Measurements from ENCODE around the gene PROB1.

The PROB1 gene

DNA sequence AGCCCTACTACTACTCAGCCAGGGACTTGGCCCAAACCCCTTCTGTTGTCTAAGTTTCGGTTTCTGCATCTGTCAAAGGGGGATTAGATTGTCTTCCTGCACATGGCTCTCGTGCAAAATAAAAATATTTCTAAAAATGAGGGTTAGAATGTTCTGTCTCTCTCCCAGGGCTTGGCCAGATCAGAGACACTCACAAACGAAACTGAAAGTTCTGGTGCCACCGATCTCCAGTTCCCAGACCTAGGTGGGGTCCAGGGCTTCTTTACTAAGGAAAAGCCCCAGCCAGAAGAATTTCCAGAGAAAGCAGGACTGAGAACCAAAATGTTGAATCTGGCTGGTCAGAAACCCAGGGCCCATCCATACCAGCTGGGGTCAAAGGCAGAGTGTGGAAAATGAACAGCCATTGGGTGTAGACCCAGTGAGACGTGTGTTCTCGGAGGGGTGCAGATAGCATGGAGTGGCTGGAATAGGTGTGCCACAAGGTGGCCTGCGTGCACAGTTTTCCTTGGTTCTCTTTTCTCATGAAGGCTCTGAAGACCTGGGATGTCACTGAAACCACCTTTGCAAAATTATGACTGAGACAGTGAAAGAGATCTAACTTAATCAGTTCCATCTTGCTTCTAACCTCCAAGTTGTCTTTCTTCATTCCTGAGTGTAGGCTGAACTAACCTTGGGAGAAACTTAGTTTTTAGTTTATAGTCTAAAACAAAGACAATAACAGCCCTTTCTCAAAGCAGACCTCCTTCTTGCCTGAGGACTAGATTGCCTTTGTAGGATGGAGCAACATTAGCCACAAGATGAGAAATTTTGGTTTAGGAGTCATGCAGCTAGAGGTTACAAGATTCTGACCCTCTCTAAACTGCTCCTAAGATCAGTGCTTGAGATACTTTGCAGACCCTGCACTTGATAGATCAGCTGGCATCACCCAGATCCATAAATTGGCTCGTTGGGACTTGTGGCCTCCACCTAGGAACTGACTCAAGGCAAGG, 9.5 kb downstream of the PROB1 start:
- H3K36me3 ChIP-seq (ENCODE audit: insufficient read depth, low read length) = no peaks in the 10 kb centered on the region
- H3K4me3 ChIP-seq (ENCODE audit: low read depth, low read length) = peak overlapping the region; percentile 59
- no peaks in the 10 kb centered on the region for H3K27me3 ChIP-seq (ENCODE audit: insufficient read depth, low read length)
- 0 out of 2 replicates have a peak overlapping the region, but pooled peaks have one; percentile 4 for H3K27ac ChIP-seq (ENCODE audit: low read depth, low read length)
- peaks cover 16% of the 10 kb centered on the region for H3K4me1 ChIP-seq (ENCODE audit: control insufficient read depth, insufficient read depth, low read length, unreplicated experiment)
- no peaks in the 10 kb centered on the region for H3K79me2 ChIP-seq (ENCODE audit: control insufficient read depth, insufficient read depth, low read length, unreplicated experiment)
- peak overlapping the region; percentile 79 for H2AFZ ChIP-seq (ENCODE audit: low read length, unreplicated experiment)

DNA sequence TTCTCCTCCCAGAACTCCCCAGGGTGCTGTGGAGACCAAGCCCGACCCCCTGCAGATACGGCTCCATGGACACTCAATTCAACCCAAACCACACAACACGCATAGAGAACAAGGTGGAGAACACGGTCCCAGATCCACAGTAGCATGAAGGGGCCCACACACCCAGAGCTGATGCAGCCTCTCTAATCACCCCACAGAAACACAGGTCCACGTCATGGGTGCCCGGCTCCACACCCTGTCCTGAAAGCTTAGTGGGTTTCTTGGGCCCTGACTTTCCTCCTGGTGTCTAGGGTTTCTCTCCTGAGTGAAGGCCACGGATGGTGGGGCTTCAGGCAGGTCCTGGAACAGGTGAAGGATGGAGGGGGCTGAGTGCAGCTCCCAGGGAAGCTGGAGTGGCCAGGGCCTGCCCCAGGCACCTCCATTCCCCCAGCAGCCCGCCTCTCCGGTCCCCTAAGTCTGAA, 10.3 kb downstream of the PROB1 start:
- no peaks in the 10 kb centered on the region for H3K79me2 ChIP-seq (ENCODE audit: control insufficient read depth, insufficient read depth, low read length, unreplicated experiment)
- peaks cover 16% of the 10 kb centered on the region for H3K4me1 ChIP-seq (ENCODE audit: control insufficient read depth, insufficient read depth, low read length, unreplicated experiment)
- H3K4me3 ChIP-seq (ENCODE audit: low read depth, low read length) = peak overlapping the region; percentile 59
- H3K27ac ChIP-seq (ENCODE audit: low read depth, low read length) = 0 out of 2 replicates have a peak overlapping the region, but pooled peaks have one; percentile 4
- H3K36me3 ChIP-seq (ENCODE audit: insufficient read depth, low read length) = no peaks in the 10 kb centered on the region
- H2AFZ ChIP-seq (ENCODE audit: low read length, unreplicated experiment) = peak overlapping the region; percentile 79
- no peaks in the 10 kb centered on the region for H3K27me3 ChIP-seq (ENCODE audit: insufficient read depth, low read length)

DNA sequence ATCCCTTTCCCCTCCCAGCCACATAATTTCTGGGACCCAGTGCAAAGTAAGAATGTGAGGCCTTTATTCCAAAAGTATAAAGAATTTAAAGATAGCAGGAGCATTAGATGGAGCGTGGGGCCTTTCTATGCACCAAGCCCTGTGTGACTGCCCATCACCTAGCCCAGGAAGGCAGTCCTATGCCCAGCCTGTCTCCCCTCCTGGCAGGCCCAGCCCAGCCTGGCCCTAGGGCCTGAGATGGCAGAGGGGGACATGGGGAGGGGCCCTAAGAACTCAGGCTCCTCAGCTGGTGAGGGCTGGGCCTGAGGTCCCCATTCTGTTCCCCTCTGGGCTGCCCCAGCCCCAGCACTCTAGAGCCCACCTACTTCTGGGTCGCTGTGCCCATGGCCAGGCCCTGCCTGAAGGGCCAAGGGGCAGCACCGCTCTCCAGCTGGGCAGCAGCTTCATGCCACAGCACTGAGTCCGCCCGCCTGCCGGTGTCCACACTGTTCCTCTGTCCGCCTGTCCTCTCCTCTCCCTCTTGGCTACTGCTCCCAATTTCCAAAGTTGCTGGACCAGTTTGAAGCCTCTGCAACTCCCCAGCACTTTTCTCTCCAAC, 10.8 kb downstream of the PROB1 start:
- H3K36me3 ChIP-seq (ENCODE audit: insufficient read depth, low read length) = no peaks in the 10 kb centered on the region
- no peaks in the 10 kb centered on the region for H3K27me3 ChIP-seq (ENCODE audit: insufficient read depth, low read length)
- peaks cover 16% of the 10 kb centered on the region for H3K4me1 ChIP-seq (ENCODE audit: control insufficient read depth, insufficient read depth, low read length, unreplicated experiment)
- no peak overlapping the region for H3K27ac ChIP-seq (ENCODE audit: low read depth, low read length)
- H3K4me3 ChIP-seq (ENCODE audit: low read depth, low read length) = 0 out of 2 replicates have a peak overlapping the region, but pooled peaks have one; percentile 59
- no peaks in the 10 kb centered on the region for H3K79me2 ChIP-seq (ENCODE audit: control insufficient read depth, insufficient read depth, low read length, unreplicated experiment)
- H2AFZ ChIP-seq (ENCODE audit: low read length, unreplicated experiment) = peak overlapping the region; percentile 79

DNA sequence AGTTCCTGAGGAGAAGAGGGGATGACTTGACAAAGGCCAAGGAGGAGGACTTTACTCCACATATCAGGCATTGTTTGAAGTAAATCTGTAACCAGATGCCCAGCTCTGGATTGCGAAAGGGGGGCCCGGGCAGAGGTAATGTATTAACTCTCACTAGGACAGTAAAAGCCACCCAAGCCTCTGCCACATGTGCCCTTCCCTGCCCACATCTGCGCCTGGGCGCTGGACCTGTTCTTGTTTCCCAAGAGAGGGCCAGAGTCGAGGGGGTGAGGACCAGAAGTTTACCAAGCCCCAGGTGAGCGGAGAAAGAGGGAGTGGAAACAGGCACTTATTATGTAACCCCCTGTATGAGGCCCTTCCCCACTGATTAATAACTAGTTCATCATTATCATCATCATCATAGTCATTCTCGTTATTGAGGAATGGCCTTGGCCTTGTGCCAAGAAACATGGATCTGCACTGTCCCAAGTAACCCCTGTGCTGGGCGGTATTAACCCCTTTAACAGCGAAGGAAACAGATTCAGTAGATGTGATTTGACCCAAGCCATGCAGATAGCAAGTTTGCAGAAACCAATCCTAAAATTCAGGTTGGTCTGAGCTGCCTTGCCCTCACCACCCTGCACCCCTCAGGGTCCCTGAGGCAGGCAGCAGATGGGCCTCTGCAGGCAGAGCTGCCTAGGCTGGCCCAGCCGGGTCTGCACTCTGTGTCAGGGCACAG, 11.5 kb downstream of the PROB1 start, which contains the start of gene SLC23A1:
Gene SLC23A1, minus strand, starts transcription at position 23 of the 718 bp plus-strand sequence. CDS start 44 bp downstream, outside the sequence.
- Histone ChIP-seq H2AFZ (ENCODE audit: low read length, unreplicated experiment) (no peak within 1 kb of the TSS), H3K79me2 (ENCODE audit: control insufficient read depth, insufficient read depth, low read length, unreplicated experiment) (no peaks in the 10 kb centered on the region), H3K4me1 (ENCODE audit: control insufficient read depth, insufficient read depth, low read length, unreplicated experiment) (peaks cover 16% of the 10 kb centered on the region), H3K36me3 (ENCODE audit: insufficient read depth, low read length) (no peaks in the 10 kb centered on the region), H3K4me3 (ENCODE audit: low read depth, low read length) (no peak within 1 kb of the TSS), H3K27me3 (ENCODE audit: insufficient read depth, low read length) (no peaks in the 10 kb centered on the region), H3K27ac (ENCODE audit: low read depth, low read length) (no peak within 1 kb of the TSS)

DNA sequence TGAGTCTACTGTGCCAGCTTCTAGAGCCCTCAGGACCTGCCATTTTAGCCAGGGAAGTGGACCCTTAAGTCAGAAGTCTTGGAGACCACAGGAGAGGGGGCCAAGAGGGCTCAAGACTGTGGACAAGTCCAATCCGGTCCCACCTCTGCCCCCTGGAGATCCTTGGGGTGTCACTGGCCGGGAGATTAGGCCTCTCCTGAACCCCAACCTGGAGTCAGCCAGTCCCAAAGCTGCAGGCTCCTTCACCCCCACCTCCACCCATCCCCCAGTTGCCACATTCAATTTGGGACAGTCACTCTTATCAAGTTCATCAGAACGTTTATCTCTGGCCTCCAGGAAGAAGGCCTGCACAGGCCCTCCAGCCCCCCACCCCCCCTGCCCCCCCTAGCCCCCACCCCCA, 12.1 kb downstream of the PROB1 start:
- H3K36me3 ChIP-seq (ENCODE audit: insufficient read depth, low read length) = no peaks in the 10 kb centered on the region
- H3K27ac ChIP-seq (ENCODE audit: low read depth, low read length) = no peak overlapping the region
- H2AFZ ChIP-seq (ENCODE audit: low read length, unreplicated experiment) = no peak overlapping the region
- H3K79me2 ChIP-seq (ENCODE audit: control insufficient read depth, insufficient read depth, low read length, unreplicated experiment) = no peaks in the 10 kb centered on the region
- peaks cover 16% of the 10 kb centered on the region for H3K4me1 ChIP-seq (ENCODE audit: control insufficient read depth, insufficient read depth, low read length, unreplicated experiment)
- no peaks in the 10 kb centered on the region for H3K27me3 ChIP-seq (ENCODE audit: insufficient read depth, low read length)
- no peak overlapping the region for H3K4me3 ChIP-seq (ENCODE audit: low read depth, low read length)

DNA sequence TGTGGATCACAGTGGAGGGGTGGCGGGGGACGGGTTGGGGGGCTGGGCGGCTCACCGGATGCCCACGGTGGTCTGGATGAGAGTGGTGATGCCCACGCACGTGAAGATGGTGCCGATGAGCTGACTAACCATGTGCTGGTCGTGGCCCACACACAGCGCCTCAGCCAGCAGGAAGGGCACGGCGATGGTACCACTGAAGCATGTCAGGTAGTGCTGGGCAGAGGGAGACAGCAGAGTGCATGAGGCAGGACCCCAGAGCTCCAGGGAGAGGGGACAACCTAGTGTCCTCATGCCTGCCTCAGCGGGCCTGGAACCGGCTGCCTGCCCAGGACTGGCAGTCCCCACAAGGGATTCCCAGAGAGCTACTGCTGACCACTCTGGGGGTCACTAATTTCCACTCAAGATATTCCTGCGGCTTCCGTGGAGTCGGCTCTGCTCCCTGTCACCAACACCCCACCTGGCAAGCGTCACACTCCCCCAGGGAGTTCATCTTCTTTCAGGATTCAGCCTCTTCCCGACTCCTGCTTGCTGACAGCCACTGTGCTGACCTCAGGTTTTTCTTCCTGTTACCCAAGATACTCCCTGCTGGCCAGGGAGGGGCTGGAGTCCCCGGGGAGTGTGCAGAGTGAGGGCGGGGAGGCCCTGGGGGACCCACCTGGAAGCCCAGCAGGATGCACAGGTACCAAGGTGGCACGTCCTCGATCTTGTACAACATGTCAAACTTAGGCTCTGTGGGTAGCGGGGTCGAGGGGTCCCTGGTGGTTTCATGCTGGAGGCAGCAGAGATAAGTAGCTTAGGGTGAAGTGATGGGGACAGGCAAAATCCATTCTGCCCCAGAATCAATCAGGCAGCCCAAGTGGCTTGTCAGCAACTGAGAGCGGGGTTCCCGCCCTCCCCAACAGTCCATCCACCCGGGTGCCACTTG, 12.8 kb downstream of the PROB1 start:
- Histone ChIP-seq H3K27ac (ENCODE audit: low read depth, low read length) (no peak overlapping the region), H2AFZ (ENCODE audit: low read length, unreplicated experiment) (no peak overlapping the region), H3K4me3 (ENCODE audit: low read depth, low read length) (no peak overlapping the region), H3K36me3 (ENCODE audit: insufficient read depth, low read length) (no peaks in the 10 kb centered on the region), H3K4me1 (ENCODE audit: control insufficient read depth, insufficient read depth, low read length, unreplicated experiment) (peaks cover 16% of the 10 kb centered on the region), H3K79me2 (ENCODE audit: control insufficient read depth, insufficient read depth, low read length, unreplicated experiment) (no peaks in the 10 kb centered on the region), H3K27me3 (ENCODE audit: insufficient read depth, low read length) (no peaks in the 10 kb centered on the region)

DNA sequence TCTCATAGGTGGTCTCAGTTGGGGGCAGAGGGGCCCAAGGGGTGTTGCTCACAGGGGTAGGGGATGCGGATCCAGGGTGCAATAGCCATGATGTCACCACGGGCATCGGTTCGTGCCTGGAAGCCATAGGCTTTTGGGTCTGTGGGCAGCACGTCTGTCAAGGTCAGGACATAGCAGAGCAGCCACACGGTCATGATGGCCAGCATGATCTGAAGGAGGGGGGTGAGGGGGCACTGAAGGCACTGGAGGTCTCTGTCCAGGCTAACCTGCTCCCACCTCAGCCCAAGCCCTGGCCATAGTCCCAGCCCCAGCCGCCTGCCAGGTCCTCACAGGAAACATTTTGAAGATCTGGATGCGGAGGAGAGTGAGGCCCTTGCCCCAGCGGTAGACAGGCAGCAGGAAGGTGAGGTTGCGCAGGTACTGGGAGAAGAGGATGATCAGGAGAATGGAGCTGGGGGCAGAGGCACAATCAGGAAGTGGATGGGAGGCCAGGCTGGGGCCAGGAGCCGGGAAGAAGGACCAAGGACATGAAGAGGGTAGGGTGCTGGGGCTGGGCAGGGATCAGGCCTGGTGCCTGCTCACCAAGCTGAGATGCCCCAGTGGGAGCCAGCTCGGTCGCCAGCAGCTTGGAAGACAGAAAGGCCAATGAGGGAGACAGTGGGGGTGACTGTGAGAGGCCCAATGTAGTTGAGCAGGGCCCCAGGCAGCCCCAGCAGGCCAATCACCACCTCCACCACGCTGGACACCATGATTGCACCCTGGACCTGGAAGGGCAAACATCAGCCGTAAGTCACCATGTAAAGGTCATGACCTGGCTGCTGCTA, 15.1 kb downstream of the PROB1 start:
- no peak overlapping the region for H3K4me3 ChIP-seq (ENCODE audit: low read depth, low read length)
- no peaks in the 10 kb centered on the region for H3K36me3 ChIP-seq (ENCODE audit: insufficient read depth, low read length)
- peaks cover 6% of the 10 kb centered on the region for H3K4me1 ChIP-seq (ENCODE audit: control insufficient read depth, insufficient read depth, low read length, unreplicated experiment)
- no peak overlapping the region for H3K27ac ChIP-seq (ENCODE audit: low read depth, low read length)
- H2AFZ ChIP-seq (ENCODE audit: low read length, unreplicated experiment) = no peak overlapping the region
- H3K79me2 ChIP-seq (ENCODE audit: control insufficient read depth, insufficient read depth, low read length, unreplicated experiment) = no peaks in the 10 kb centered on the region
- no peaks in the 10 kb centered on the region for H3K27me3 ChIP-seq (ENCODE audit: insufficient read depth, low read length)

DNA sequence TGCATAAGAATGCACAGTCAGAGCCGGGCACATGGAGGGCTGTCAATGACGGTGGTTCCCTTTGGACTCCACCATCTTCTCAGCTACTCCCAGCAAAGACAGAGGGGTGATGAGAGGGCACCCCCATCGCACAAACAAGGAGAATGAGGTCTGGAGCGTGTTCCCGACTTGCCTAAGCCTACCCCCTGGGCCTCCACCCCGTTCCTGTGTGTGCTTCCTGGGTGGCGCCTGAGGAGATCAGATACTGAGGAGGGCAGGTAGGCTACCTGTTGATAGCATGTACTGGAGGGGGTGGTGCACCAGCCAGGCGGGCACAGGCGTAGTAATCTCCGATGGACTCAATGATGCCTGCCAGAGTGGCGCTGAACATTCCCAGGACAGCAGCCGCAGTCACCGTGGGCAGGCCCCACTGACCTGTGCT, 16.0 kb downstream of the PROB1 start:
- Histone ChIP-seq H3K79me2 (ENCODE audit: control insufficient read depth, insufficient read depth, low read length, unreplicated experiment) (no peaks in the 10 kb centered on the region), H3K4me1 (ENCODE audit: control insufficient read depth, insufficient read depth, low read length, unreplicated experiment) (peaks cover 2% of the 10 kb centered on the region), H2AFZ (ENCODE audit: low read length, unreplicated experiment) (no peak overlapping the region), H3K4me3 (ENCODE audit: low read depth, low read length) (no peak overlapping the region), H3K27ac (ENCODE audit: low read depth, low read length) (no peak overlapping the region), H3K27me3 (ENCODE audit: insufficient read depth, low read length) (no peaks in the 10 kb centered on the region), H3K36me3 (ENCODE audit: insufficient read depth, low read length) (no peaks in the 10 kb centered on the region)

DNA sequence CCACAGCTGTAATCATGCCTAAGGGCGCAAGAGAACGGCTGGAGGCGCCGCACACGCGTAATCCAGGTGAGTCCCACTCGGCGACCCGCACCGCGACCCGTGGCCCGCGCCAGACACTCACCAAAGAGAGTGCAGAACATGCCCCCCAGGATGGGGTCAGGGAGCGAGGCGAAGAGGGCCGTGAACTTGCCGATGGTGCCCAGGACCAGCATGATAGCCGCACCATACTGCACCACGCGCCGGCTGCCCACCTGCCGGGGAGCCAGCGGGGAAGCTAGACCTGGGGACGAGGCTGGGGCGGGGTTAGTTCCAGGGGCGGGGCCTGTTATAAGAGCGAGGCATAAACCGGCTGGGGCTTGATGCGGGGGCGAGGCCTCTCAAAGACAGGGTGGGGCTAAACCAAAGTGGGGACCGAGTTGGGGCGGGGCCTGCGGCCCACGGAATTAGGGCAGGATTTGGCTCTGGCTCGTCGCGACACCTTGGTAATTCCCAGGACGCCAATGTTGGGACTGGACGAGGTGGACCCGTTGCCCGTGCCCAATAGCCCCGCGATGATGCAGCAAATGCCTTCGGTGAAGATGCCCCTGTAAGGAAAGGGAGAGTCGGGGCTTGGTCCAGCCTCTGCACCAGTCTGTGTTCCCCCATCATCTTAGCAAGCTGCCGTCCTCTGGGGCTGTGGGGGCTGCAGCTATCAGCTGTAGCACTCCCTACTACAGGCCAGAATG, 16.6 kb downstream of the PROB1 start:
- H2AFZ ChIP-seq (ENCODE audit: low read length, unreplicated experiment) = no peak overlapping the region
- no peak overlapping the region for H3K4me3 ChIP-seq (ENCODE audit: low read depth, low read length)
- H3K36me3 ChIP-seq (ENCODE audit: insufficient read depth, low read length) = no peaks in the 10 kb centered on the region
- no peak overlapping the region for H3K27ac ChIP-seq (ENCODE audit: low read depth, low read length)
- H3K27me3 ChIP-seq (ENCODE audit: insufficient read depth, low read length) = no peaks in the 10 kb centered on the region
- H3K79me2 ChIP-seq (ENCODE audit: control insufficient read depth, insufficient read depth, low read length, unreplicated experiment) = no peaks in the 10 kb centered on the region
- peaks cover 9% of the 10 kb centered on the region for H3K4me1 ChIP-seq (ENCODE audit: control insufficient read depth, insufficient read depth, low read length, unreplicated experiment)
